ENCODE results near the gene CREBBP.

CREBBP gene

DNA sequence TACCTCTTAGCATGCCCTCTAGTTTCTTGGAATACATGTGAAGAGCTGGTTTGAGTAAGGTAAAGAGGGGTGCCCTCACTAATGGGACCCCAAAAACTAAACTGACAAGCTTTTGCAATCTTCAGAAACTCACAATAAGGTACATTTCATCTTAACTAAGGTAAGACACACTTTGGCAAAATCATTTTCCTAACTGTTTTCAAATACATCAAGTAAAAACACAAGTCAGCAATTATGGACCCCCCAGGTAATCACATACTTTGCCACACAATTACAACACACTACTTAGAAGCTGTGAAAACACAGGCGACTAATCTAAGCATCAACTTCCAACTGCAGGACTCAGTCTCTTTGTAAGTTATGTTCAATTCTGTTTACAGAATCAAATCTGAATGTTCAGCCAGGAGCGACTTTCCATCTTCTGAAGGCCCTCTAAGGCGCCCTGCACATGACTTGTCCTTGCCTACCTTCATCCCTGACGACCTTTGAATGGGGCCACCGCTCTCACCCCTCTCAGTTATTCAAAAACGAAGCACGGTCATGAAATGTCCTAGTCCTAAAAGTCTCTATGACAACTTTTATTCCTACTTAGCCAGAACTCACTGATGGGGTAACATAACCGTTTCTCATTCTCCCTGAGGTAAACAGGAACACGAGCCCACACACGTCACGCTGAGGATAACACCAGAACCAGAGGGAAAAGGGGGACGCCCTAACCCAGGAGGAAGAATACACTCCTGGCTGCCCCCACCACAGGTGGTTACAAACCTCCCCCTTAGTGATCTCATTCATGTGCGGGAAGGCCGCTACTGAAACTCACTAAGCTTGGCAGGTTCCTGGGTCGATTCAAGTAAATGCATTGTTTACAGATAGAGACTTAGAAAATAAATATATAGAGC lies 5.5 kb downstream of the CREBBP start:
- in situ Hi-C loops (cut with MboI; ENCODE audit: low sequenced_read_pairs, unreplicated experiment): loop anchor here (5.0 to 25.0 kb wide), 2 partner anchors 183 to 338 kb away; no protein-coding TSS in a partner anchor
- DNase-seq (ENCODE audit: low spot score): no peak

GRCh38 chr16:3874242-3874641 lies 6.3 kb downstream of the CREBBP start:
- TF ChIP-seq, protein P1, sequence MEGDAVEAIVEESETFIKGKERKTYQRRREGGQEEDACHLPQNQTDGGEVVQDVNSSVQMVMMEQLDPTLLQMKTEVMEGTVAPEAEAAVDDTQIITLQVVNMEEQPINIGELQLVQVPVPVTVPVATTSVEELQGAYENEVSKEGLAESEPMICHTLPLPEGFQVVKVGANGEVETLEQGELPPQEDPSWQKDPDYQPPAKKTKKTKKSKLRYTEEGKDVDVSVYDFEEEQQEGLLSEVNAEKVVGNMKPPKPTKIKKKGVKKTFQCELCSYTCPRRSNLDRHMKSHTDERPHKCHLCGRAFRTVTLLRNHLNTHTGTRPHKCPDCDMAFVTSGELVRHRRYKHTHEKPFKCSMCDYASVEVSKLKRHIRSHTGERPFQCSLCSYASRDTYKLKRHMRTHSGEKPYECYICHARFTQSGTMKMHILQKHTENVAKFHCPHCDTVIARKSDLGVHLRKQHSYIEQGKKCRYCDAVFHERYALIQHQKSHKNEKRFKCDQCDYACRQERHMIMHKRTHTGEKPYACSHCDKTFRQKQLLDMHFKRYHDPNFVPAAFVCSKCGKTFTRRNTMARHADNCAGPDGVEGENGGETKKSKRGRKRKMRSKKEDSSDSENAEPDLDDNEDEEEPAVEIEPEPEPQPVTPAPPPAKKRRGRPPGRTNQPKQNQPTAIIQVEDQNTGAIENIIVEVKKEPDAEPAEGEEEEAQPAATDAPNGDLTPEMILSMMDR (IDR thresholded peaks at IDR 0.05; ENCODE audit: borderline replicate concordance, control extremely low read depth, extremely low read depth, insufficient read depth, missing control alignments): no peak
- no peak for DNase-seq (ENCODE audit: low spot score)
- in situ Hi-C loops (cut with MboI; ENCODE audit: low sequenced_read_pairs, unreplicated experiment): no loop called here

More for the DNA sequence above, 5.5 kb downstream of the CREBBP start:
- TF ChIP-seq, protein P1 (IDR thresholded peaks at IDR 0.05; ENCODE audit: borderline replicate concordance, control extremely low read depth, extremely low read depth, insufficient read depth, missing control alignments): no peak

GRCh38 chr16:3873482-3874173 lies 6.9 kb downstream of the CREBBP start:
- TF ChIP-seq, protein P1 (IDR thresholded peaks at IDR 0.05; ENCODE audit: borderline replicate concordance, control extremely low read depth, extremely low read depth, insufficient read depth, missing control alignments): no peak
- DNase-seq (ENCODE audit: low spot score): no peak
- in situ Hi-C loops (cut with MboI; ENCODE audit: low sequenced_read_pairs, unreplicated experiment): no loop called here

- no peak for DNase-seq (ENCODE audit: low spot score)
- TF ChIP-seq, protein P1 (IDR thresholded peaks at IDR 0.05; ENCODE audit: borderline replicate concordance, control extremely low read depth, extremely low read depth, insufficient read depth, missing control alignments): no peak
- in situ Hi-C loops (cut with MboI; ENCODE audit: low sequenced_read_pairs, unreplicated experiment): no loop called here
Measured at GRCh38 chr16:3872216-3872895, 8.2 kb downstream of the CREBBP start.

GRCh38 chr16:3868967-3869366 lies 11.5 kb downstream of the CREBBP start:
- no peak for DNase-seq (ENCODE audit: low spot score)
- in situ Hi-C loops (cut with MboI; ENCODE audit: low sequenced_read_pairs, unreplicated experiment): no loop called here
- TF ChIP-seq, protein P1 (IDR thresholded peaks at IDR 0.05; ENCODE audit: borderline replicate concordance, control extremely low read depth, extremely low read depth, insufficient read depth, missing control alignments): no peak

GRCh38 chr16:3868556-3868955 lies 12.0 kb downstream of the CREBBP start:
- DNase-seq (ENCODE audit: low spot score): no peak
- TF ChIP-seq, protein P1 (IDR thresholded peaks at IDR 0.05; ENCODE audit: borderline replicate concordance, control extremely low read depth, extremely low read depth, insufficient read depth, missing control alignments): no peak

More at GRCh38 chr16:3868556-3868955, 12.0 kb downstream of the CREBBP start:
- in situ Hi-C loops (cut with MboI; ENCODE audit: low sequenced_read_pairs, unreplicated experiment): no loop called here

Data from GM13976 (cell line).